ENCODE data around the gene CARF. TPM values are rescaled to one million over a fixed set of nuclear protein-coding genes. Genes with fewer than 3 reads are reported as not detected.
"Not testable (repeated sequence)": the region's sequence is repeated elsewhere in the genome, so short reads cannot be mapped to it uniquely, and the experiment has no call there.

The CARF gene
- total RNA-seq, 1 experiment from 2014 or later, result 3.1 TPM

DNA sequence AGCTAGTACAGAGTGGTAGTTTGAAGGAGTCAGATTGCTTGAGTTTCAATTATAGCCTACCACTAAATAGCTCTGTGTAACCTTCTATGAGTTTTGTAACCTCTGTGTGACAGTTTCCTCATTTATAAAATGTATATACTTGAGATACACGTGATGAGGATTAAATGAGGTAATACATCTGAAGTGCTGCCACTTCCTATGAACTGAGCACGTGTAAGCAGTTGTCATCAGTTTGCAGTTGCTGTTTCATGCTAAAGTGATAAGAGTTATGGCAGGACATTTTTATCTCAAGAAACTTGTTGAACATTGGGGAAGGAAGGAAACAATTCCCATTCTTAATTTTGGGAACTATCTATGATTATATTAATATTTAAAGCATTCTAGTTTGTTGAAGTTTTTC lies 38.5 kb downstream of the CARF start:
- no peak overlapping the region for H3K4me3 ChIP-seq
- no peaks in the 10 kb centered on the region for H3K36me3 ChIP-seq
- H3K4me1 ChIP-seq (replicated peaks), result no peaks in the 10 kb centered on the region
- no peak overlapping the region for H3K27ac ChIP-seq
- H3K27me3 ChIP-seq (replicated peaks), result no peaks in the 10 kb centered on the region
- H3K9me3 ChIP-seq (replicated peaks), result no peaks in the 10 kb centered on the region
- no peak for DNase-seq (ENCODE audit: low read depth in 1 of 2, low spot score in 2 of 2)

DNA sequence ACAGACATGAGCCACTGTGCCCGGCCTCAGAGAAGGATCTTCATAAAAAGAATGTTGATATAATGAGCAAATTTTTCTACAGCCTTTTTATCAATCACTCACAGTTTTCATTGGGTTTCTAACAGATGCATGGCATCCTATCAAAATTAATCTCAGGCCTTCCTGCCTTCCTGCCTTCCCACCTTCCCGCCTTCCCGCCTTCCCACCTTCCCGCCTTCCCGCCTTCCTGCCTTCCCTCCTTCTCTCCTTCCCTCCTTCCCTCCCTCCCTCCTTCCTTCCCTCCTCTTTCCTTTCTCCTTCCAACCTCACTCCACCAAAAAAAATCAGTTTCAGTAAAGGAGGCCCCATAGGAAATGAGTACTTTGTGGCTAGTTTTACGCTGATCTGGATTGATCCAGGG lies 48.4 kb downstream of the CARF start:
- H3K36me3 ChIP-seq, result no peaks in the 10 kb centered on the region
- no peaks in the 10 kb centered on the region for H3K9me3 ChIP-seq (replicated peaks)
- no peaks in the 10 kb centered on the region for H3K4me1 ChIP-seq (replicated peaks)
- no peak for DNase-seq (ENCODE audit: low read depth in 1 of 2, low spot score in 2 of 2)
- H3K4me3 ChIP-seq, result no peak overlapping the region
- no peaks in the 10 kb centered on the region for H3K27me3 ChIP-seq (replicated peaks)
- H3K27ac ChIP-seq, result no peak overlapping the region

DNA sequence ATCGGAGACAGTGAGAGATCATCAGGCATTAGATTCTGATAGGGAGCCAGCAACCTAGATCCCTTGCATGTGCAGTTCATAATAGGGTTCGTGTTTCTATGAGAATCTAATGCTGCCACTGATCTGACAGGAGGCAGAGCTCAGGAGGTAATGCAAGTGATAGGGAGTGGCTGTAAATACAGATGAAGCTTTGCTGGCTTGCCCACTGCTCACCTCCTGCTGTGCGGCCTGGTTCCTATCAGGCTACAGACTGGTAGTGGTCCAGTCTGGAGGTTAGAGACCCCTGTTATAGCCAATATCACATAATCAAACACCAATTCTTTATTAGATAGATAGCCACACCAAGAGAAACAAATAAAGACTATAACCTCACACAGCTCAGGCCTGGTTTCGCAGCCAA lies 51.6 kb downstream of the CARF start:
- H3K9me3 ChIP-seq (replicated peaks), result no peaks in the 10 kb centered on the region
- H3K27me3 ChIP-seq (replicated peaks), result no peaks in the 10 kb centered on the region
- peaks cover 3% of the 10 kb centered on the region; the same call in 1 of the 2 replicates for H3K4me1 ChIP-seq (replicated peaks)
- no peak for DNase-seq (ENCODE audit: low read depth in 1 of 2, low spot score in 2 of 2)
- H3K4me3 ChIP-seq, result no peak overlapping the region
- no peaks in the 10 kb centered on the region for H3K36me3 ChIP-seq
- H3K27ac ChIP-seq, result no peak overlapping the region

DNA sequence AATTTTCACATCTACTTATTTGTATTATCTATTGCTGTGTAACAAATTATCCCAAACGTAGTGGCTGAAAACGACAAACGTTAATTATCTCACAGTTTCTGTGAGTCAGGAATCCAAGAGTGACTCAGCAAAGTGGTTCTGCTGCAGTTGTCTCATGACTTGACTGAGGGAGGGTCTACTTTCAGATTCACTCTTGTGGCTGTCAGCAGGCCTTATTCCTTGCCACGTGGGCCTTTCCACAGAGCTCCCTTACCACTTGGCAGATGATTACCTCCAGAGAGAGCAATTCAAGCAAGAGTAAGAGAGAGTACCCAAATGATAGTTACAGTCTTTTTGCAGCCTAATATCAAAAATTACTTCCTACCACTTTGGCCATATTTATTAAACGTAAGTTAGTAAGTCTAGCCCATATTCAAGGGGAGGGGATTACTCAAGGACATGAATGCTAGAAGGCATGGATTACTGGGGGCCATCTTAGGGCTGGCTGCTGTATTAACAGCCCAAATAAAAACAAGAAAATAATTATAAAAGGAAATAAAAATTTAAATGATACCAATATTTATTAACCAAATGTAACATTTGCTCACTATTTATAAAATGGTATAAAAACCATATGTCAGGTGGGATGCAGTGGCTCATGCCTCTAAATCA lies 53.9 kb downstream of the CARF start:
- Histone ChIP-seq H3K9me3 (replicated peaks) (no peaks in the 10 kb centered on the region), H3K4me3 (no peak overlapping the region), H3K36me3 (no peaks in the 10 kb centered on the region), H3K4me1 (replicated peaks) (peaks cover 3% of the 10 kb centered on the region; the same call in 1 of the 2 replicates), H3K27me3 (replicated peaks) (no peaks in the 10 kb centered on the region), H3K27ac (peak overlapping the region; percentile 18; the same call in 1 of the 2 replicates)
- peak in 1 of 2 experiments; percentile 22 for DNase-seq (ENCODE audit: low read depth in 1 of 2, low spot score in 2 of 2)

DNA sequence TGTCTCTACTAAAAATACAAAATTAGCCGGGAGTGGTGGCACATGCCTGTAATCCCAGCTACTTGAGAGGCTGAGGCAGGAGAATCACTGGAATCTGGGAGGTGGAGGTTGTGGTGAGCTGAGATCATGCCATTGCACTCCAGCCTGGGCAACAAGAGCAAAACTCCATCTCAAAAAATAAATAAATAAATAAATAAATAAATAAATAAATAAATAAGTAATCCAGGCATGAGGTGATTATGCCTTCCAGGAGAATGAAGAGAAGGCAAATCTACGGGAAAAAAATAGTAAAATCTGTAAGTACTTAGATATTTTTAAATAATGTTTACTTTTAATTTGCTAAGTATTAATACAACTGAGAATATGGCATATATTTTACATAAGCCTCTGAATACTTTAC lies 57.3 kb downstream of the CARF start:
- H3K4me3 ChIP-seq; DNase-seq (ENCODE audit: low read depth in 1 of 2, low spot score in 2 of 2); H3K9me3 ChIP-seq (replicated peaks); H3K4me1 ChIP-seq (replicated peaks); H3K27me3 ChIP-seq (replicated peaks); H3K27ac ChIP-seq; H3K36me3 ChIP-seq: not testable (repeated sequence)

DNA sequence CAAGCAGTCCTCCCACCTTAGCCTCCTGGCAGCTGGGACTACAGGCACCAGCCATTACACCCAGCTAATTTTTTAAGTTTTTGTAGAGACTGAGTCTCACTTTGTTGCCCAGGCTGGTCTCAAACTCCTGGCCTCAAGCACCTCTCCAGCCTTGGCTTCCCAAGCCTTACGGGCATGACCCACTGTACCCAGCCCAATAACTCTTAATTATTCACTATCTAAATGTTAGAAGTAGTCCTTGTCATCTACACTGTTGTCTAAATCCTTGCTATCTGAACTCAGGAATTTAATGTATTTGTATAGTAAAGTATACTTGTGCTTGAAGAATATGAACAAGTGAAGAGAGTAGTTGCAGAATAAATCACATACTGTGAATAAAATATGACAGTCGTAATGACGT lies 64.7 kb downstream of the CARF start:
- Histone ChIP-seq H3K9me3 (replicated peaks) (no peaks in the 10 kb centered on the region), H3K27ac (no peak overlapping the region), H3K27me3 (replicated peaks) (no peaks in the 10 kb centered on the region), H3K4me1 (replicated peaks) (no peaks in the 10 kb centered on the region), H3K4me3 (no peak overlapping the region), H3K36me3 (no peaks in the 10 kb centered on the region)
- DNase-seq (ENCODE audit: low read depth in 1 of 2, low spot score in 2 of 2), result no peak

DNA sequence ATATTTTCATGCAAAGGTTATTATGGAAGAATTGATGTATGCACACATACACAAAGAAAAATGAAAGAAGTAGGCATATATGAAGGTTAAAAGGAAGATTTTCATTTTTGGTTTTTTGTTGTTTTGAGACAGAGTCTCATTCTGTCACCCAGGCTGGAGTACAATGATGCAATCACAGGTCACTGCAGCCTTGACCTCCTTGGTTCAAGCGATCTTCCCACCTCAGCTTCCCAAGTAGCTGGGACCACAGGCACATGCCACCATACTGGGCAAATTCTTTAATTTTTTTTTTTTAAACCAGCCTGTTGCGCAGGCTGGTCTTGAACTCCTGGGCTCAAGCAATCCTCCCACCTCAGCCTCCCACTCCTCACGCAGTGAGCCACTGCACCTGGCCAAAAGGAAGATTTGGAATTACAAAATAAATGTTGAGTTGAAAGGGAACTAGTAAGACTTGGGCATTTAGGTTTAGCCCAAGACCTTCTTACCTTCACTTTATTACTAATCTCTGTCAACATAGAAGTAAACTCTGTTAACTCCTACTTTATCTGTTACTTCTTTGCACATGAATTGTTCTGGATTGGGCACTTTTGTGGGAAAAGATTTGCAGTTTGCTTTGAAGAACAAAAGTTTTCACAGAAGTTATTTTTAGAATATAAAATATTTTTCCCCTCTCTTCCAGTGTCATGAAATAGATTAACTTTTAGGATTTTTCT lies 70.9 kb downstream of the CARF start:
- H3K4me1 ChIP-seq (replicated peaks), result no peaks in the 10 kb centered on the region
- no peak for DNase-seq (ENCODE audit: low read depth in 1 of 2, low spot score in 2 of 2)
- H3K36me3 ChIP-seq, result no peaks in the 10 kb centered on the region
- no peak overlapping the region for H3K27ac ChIP-seq
- no peak overlapping the region for H3K4me3 ChIP-seq
- H3K9me3 ChIP-seq (replicated peaks), result no peaks in the 10 kb centered on the region
- no peaks in the 10 kb centered on the region for H3K27me3 ChIP-seq (replicated peaks)

DNA sequence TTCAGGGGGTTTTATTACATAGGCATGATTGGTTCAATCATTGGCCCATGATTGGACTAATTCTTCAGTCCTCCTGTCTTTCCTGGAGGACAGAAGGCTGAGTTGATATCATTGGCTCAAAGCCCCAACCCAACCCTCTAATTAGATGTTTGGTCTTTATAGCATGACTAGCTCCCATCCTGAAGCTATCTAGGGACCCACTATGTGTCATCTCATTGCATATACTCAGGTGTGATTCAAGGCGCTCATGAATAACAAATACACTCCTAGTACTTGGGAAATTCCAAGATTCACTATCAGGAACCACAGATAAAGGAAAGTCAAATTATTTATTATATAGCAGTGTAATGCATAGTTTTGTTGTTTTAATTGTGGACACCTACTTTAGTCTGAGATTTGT lies 77.7 kb downstream of the CARF start:
- DNase-seq (ENCODE audit: low read depth in 1 of 2, low spot score in 2 of 2), result no peak
- no peak overlapping the region for H3K4me3 ChIP-seq
- H3K36me3 ChIP-seq, result no peaks in the 10 kb centered on the region
- no peaks in the 10 kb centered on the region for H3K9me3 ChIP-seq (replicated peaks)
- no peak overlapping the region for H3K27ac ChIP-seq
- H3K4me1 ChIP-seq (replicated peaks), result no peaks in the 10 kb centered on the region
- H3K27me3 ChIP-seq (replicated peaks), result no peaks in the 10 kb centered on the region

DNA sequence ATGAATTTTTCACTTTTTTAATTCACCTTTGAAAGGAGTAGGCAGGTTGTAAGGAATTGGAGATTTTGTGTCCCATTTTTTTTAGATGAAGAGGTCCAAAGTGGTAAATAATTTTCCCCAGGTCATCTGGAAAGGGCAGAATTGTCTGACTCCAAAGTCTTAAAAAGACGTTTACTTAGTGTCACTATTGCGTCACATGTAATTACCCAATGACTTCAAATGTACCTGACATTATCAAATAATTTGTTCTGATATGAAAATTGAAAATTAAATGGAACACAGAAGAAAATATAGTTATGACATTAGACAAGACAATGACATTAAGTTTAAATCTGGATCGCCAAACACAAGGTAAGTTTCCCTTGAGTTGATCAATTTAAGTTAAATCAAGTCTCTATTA lies 78.4 kb downstream of the CARF start:
- Histone ChIP-seq H3K27me3 (replicated peaks) (no peaks in the 10 kb centered on the region), H3K9me3 (replicated peaks) (no peaks in the 10 kb centered on the region)

DNA sequence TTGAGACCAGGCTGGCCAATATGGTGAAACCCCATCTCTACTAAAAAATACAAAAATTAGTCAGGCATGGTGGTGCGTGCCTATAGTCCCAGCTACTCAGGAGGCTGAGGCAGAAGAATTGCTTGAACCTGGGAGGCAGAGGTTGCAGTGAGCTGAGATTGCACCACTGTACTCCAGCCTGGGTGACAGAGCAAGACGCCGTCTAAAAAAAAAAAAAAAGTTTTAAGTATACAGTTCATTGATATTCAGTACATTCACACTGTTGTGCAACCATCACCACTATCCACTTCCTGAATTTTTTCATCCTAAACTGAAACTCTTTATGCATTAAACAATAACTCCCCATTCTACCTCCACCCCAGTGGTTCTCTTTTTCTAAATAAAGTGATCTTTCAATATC lies 85.0 kb downstream of the CARF start:
- H3K27ac ChIP-seq, result not testable (repeated sequence)

More for the DNA sequence above, 78.4 kb downstream of the CARF start:
- no peaks in the 10 kb centered on the region for H3K4me1 ChIP-seq (replicated peaks)
- no peak overlapping the region for H3K27ac ChIP-seq
- H3K36me3 ChIP-seq, result no peaks in the 10 kb centered on the region
- no peak for DNase-seq (ENCODE audit: low read depth in 1 of 2, low spot score in 2 of 2)
- H3K4me3 ChIP-seq, result no peak overlapping the region

DNA sequence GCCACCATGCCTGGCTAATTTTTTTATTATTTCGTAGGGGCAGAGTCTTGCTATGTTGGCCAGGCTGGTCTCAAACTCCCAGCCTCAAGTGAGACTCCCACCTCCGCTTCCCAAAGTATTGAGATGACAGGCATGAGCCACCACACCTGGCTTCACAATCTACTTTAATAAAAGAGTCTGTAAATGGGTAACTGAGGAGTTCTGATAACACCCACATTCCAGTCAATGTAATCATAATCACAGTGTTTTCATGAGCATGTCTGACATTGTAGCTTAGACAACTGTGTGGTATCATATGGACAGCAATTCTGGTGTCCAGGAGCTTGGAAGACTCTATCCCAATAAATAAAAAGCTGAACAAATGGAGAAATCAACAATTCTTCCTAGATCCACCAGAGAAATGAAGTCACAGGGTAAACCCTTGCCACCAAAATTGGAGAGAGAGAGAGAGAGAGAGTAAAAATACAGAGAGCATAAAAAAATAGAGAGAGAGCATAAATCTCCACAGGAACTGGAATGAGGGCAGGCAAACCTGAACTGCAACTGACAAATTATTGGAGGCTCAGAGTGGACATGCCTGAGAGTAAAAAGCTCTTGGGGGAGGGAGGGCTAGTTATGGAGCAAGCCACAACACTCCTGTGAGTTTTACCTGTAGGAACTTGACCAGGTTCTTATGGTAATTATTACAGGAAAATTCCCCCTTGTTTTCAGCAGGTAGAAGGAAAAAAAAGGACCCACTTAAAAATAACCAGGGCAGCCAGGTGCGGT lies 90.2 kb downstream of the CARF start:
- DNase-seq (ENCODE audit: low read depth in 1 of 2, low spot score in 2 of 2), result no peak
- Histone ChIP-seq H3K27me3 (replicated peaks) (0 out of 2 replicates have a peak, but pooled peaks cover 5% of the 10 kb centered on the region), H3K9me3 (replicated peaks) (no peaks in the 10 kb centered on the region), H3K36me3 (no peaks in the 10 kb centered on the region), H3K4me1 (replicated peaks) (no peaks in the 10 kb centered on the region), H3K4me3 (no peak overlapping the region), H3K27ac (no peak overlapping the region)

More for the DNA sequence above, 85.0 kb downstream of the CARF start:
- not testable (repeated sequence) for DNase-seq (ENCODE audit: low read depth in 1 of 2, low spot score in 2 of 2); H3K36me3 ChIP-seq; H3K27me3 ChIP-seq (replicated peaks); H3K9me3 ChIP-seq (replicated peaks); H3K4me3 ChIP-seq; H3K4me1 ChIP-seq (replicated peaks)

DNA sequence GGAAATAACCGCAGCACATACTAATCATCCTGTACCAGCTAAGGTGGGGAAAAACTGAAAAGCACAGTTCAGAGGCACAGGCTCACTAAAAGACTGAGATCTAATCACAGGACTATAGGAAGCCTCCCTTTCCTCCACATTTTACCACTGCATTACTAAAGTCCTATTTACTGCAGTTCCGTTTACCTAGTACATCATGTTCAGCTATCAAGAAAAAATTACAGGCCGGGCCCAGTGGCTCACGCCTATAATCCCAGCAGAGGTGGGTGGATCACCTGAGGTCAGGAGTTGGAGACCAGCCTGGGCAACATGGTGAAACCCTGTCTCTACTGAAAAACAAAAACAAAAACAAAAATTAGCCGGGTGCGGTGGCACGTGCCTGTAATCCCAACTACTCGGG lies 91.6 kb downstream of the CARF start:
- H3K36me3 ChIP-seq, result no peaks in the 10 kb centered on the region
- 0 out of 2 replicates have a peak, but pooled peaks cover 5% of the 10 kb centered on the region for H3K27me3 ChIP-seq (replicated peaks)
- H3K9me3 ChIP-seq (replicated peaks), result no peaks in the 10 kb centered on the region
- H3K27ac ChIP-seq, result no peak overlapping the region
- DNase-seq (ENCODE audit: low read depth in 1 of 2, low spot score in 2 of 2), result no peak
- H3K4me1 ChIP-seq (replicated peaks), result no peaks in the 10 kb centered on the region
- H3K4me3 ChIP-seq, result no peak overlapping the region

DNA sequence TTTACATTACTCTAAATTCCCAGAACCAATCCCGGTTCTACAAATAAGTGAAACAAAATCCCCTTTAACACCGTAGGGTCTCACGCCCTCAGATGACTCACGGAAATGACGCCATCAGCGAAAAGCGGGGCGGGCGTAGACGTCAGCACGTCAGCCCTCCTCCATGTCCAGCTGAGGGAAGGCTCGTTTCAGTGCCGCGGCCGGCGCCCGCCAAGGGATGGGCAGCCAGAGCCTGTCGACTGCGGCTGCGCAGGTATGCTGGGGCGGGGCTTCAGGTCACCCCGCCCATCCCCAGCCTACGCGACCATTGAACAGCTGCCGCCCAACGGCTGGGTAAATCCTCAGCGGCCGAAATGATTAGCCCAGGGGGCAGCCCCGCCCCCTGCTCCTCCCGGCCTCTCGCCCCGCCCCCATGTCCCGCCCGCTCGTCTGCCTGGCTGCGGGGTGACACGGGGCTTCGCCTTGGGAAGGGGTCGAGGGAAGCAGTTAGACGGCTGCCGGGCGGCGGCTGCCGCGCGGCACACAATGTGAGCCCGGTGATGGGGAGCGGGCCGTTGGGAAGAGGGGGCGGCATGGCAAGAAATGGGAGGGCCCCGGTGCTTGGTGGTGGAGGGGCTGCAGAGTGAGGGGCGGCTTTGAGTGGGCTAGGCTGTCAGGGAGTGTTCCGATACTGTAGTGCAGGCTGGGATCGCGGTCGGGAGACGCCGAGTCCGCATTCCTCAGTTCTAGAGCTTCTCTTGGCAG lies 102.6 kb downstream of the CARF start, which contains the start of gene NBEAL1:
NBEAL1 (plus strand) TSS at position 420 of the 744 bp plus-strand sequence. CDS start 1,510 bp downstream, outside the sequence.
- Histone ChIP-seq H3K27ac (peak within 1 kb of the TSS; percentile 80), H3K27me3 (replicated peaks) (no peaks in the 10 kb centered on the region), H3K9me3 (replicated peaks) (no peaks in the 10 kb centered on the region), H3K4me1 (replicated peaks) (peaks cover 12% of the 10 kb centered on the region), H3K4me3 (peak within 1 kb of the TSS; percentile 73), H3K36me3 (peaks cover 13% of the 10 kb centered on the region; the same call in 1 of the 2 replicates)
- peak; percentile 98 to 99 for DNase-seq (ENCODE audit: low read depth in 1 of 2, low spot score in 2 of 2)

Measured in SJSA1 (cell line).